Mesenchymal stem cell (in vitro differentiated cells and primary cell): ENCODE data around the gene ROPN1L.

ENCODE experiments used
- DNase-seq: peaks from one replicate; pipeline ENCODE4 v3.0.0-alpha.2; 2013
- H2AFZ ChIP-seq: one replicate; pipeline ENCODE4 v1.6.1; 2013; ENCODE audit warnings: low read depth, mild to moderate bottlenecking, control low read depth, inconsistent platforms, low read length, moderate library complexity
- H2AK5ac ChIP-seq: 2 replicates; pipeline ENCODE4 v1.6.1; 2013; ENCODE audit warnings: low read length, moderate library complexity, mild to moderate bottlenecking, inconsistent platforms; ENCODE audit not compliant: severe bottlenecking
- H2BK120ac ChIP-seq: one replicate; pipeline ENCODE4 v1.6.1; 2013; ENCODE audit warnings: low read depth, mild to moderate bottlenecking, inconsistent platforms, low read length, moderate library complexity
- H2BK12ac ChIP-seq, 2 experiments: one replicate each; pipeline ENCODE4 v1.6.1; 2013; ENCODE audit warnings: inconsistent platforms in 2 of 2, low read length in 2 of 2, mild to moderate bottlenecking in 2 of 2, moderate library complexity in 2 of 2, control low read depth in 1 of 2
- H2BK15ac ChIP-seq: one replicate; pipeline ENCODE4 v1.6.1; 2013; ENCODE audit warnings: mild to moderate bottlenecking, low read depth, inconsistent platforms; ENCODE audit not compliant: poor library complexity, severe bottlenecking
- H2BK5ac ChIP-seq: 2 replicates; pipeline ENCODE4 v1.6.1; 2013; ENCODE audit warnings: low read depth, mild to moderate bottlenecking, low read length, control low read depth, inconsistent platforms; ENCODE audit not compliant: poor library complexity, severe bottlenecking
- H3K14ac ChIP-seq, 2 experiments: one replicate each; pipeline ENCODE4 v1.6.1; 2013; ENCODE audit warnings: inconsistent platforms in 2 of 2, low read length in 2 of 2, control low read depth in 1 of 2, mild to moderate bottlenecking in 1 of 2, moderate library complexity in 1 of 2
- H3K18ac ChIP-seq, 2 experiments: one replicate each; pipeline ENCODE4 v1.6.1; 2013; ENCODE audit warnings: inconsistent platforms in 2 of 2, low read length in 2 of 2, control low read depth in 1 of 2, low read depth in 1 of 2, mild to moderate bottlenecking in 1 of 2
- H3K23ac ChIP-seq, 2 experiments: one replicate each; pipeline ENCODE4 v1.6.1; 2013; ENCODE audit warnings: inconsistent platforms in 2 of 2, low read length in 2 of 2, mild to moderate bottlenecking in 2 of 2, moderate library complexity in 2 of 2, control low read depth in 1 of 2
- H3K27ac ChIP-seq: 2 replicates; pipeline ENCODE4 v1.5.1; 2013; ENCODE audit warnings: mild to moderate bottlenecking, moderate library complexity, low read length, control low read depth, inconsistent platforms; ENCODE audit not compliant: poor library complexity, severe bottlenecking
- H3K27me3 ChIP-seq, 2 experiments: 2 replicates each; pipeline versions ENCODE4 v1.6.1 to v1.7.0; 2013; ENCODE audit warnings: low read length in 2 of 2, mild to moderate bottlenecking in 2 of 2, moderate library complexity in 2 of 2, control low read depth in 1 of 2, inconsistent platforms in 1 of 2; ENCODE audit not compliant: control insufficient read depth in 1 of 2, insufficient read depth in 1 of 2
- H3K36me3 ChIP-seq, 2 experiments: 2 replicates each; pipeline versions ENCODE4 v1.6.1 to v1.7.0; 2013; ENCODE audit warnings: low read length in 2 of 2, control low read depth in 1 of 2, inconsistent platforms in 1 of 2, low read depth in 1 of 2, mild to moderate bottlenecking in 1 of 2; ENCODE audit not compliant: insufficient read depth in 2 of 2, control insufficient read depth in 1 of 2
- H3K4ac ChIP-seq, 2 experiments: one replicate each; pipeline ENCODE4 v1.6.1; 2013; ENCODE audit warnings: inconsistent platforms in 2 of 2, low read length in 2 of 2, mild to moderate bottlenecking in 2 of 2, moderate library complexity in 2 of 2, control low read depth in 1 of 2, low read depth in 1 of 2
- H3K4me1 ChIP-seq: 2 replicates; pipeline ENCODE4 v1.6.1; 2013; ENCODE audit warnings: low read depth, low read length, control low read depth; ENCODE audit not compliant: control insufficient read depth, insufficient read depth
- H3K4me2 ChIP-seq: 2 replicates; pipeline ENCODE4 v1.6.1; 2013; ENCODE audit warnings: low read length, mild to moderate bottlenecking, inconsistent platforms; ENCODE audit not compliant: poor library complexity, severe bottlenecking
- H3K4me3 ChIP-seq, 2 experiments: 2 replicates each; pipeline versions ENCODE4 v1.5.1 to v1.7.0; 2013; ENCODE audit warnings: low read length in 2 of 2, mild to moderate bottlenecking in 2 of 2, control low read depth in 1 of 2, low read depth in 1 of 2; ENCODE audit not compliant: insufficient read depth in 1 of 2
- H3K79me1 ChIP-seq: replicated peaks from 2 replicates; pipeline ENCODE4 v1.6.1; 2013; ENCODE audit warnings: mild to moderate bottlenecking, control low read depth, low read length, inconsistent platforms; ENCODE audit not compliant: poor library complexity, severe bottlenecking
- H3K9ac ChIP-seq: 2 replicates; pipeline ENCODE4 v1.7.0; 2013; ENCODE audit warnings: mild to moderate bottlenecking, low read length, moderate library complexity
- H3K9me3 ChIP-seq: 2 replicates; pipeline ENCODE4 v1.7.0; 2013; ENCODE audit warnings: mild to moderate bottlenecking, low read length; ENCODE audit not compliant: control insufficient read depth
- H4K8ac ChIP-seq: one replicate; pipeline ENCODE4 v1.6.1; 2013; ENCODE audit warnings: inconsistent platforms, mild to moderate bottlenecking, low read length, moderate library complexity
- H4K91ac ChIP-seq: one replicate; pipeline ENCODE4 v1.6.1; 2013; ENCODE audit warnings: mild to moderate bottlenecking, low read length, inconsistent platforms
- WGBS: methylation state at CpG from one replicate; pipeline ENCODE4 v1.1.7; 2013; ENCODE audit warnings: mixed read lengths; 5-methylcytosine and 5-hydroxymethylcytosine counted together

The ROPN1L gene

GRCh38 chr5:10465726-10466125 is 24.0 kb downstream of the ROPN1L start:
- Histone ChIP-seq H3K36me3 (no peaks in the 10 kb centered on the region), H2BK120ac (no peak overlapping the region), H3K4me3 (no peak overlapping the region), H3K9ac (no peak overlapping the region), H3K18ac (no peak overlapping the region), H2AK5ac (no peak overlapping the region), H2AFZ (no peak overlapping the region), H3K9me3 (no peaks in the 10 kb centered on the region), H3K27ac (no peak overlapping the region), H4K91ac (no peak overlapping the region), H3K79me1 (no peaks in the 10 kb centered on the region), H2BK5ac (no peak overlapping the region), H4K8ac (no peak overlapping the region), H2BK12ac (no peak overlapping the region), H3K4ac (no peak overlapping the region), H3K4me2 (no peak overlapping the region), H2BK15ac (no peak overlapping the region), H3K23ac (no peak overlapping the region), H3K14ac (no peak overlapping the region), H3K4me1 (peaks cover 21% of the 10 kb centered on the region), H3K27me3 (no peaks in the 10 kb centered on the region)
- no peak for DNase-seq
- WGBS, result 98% methylated on average over 10 of the region's 10 CpGs

- no peak overlapping the region for H2AFZ ChIP-seq
- H3K79me1 ChIP-seq, result no peaks in the 10 kb centered on the region
- H3K4ac ChIP-seq, result no peak overlapping the region
- no peak overlapping the region for H4K91ac ChIP-seq
- H3K4me2 ChIP-seq, result no peak overlapping the region
- peak overlapping the region; percentile 57 for H3K27ac ChIP-seq
- peak overlapping the region; percentile 62 for H2AK5ac ChIP-seq
- no peak overlapping the region for H3K9ac ChIP-seq
- H3K27me3 ChIP-seq, result no peaks in the 10 kb centered on the region
- H2BK120ac ChIP-seq, result no peak overlapping the region
- peaks cover 21% of the 10 kb centered on the region for H3K4me1 ChIP-seq
- WGBS, result 95% methylated on average over 17 of the region's 17 CpGs
- H3K9me3 ChIP-seq, result no peaks in the 10 kb centered on the region
- DNase-seq, result no peak
- no peak overlapping the region for H3K18ac ChIP-seq
- H3K36me3 ChIP-seq, result no peaks in the 10 kb centered on the region
- H2BK5ac ChIP-seq, result no peak overlapping the region
- no peak overlapping the region for H3K14ac ChIP-seq
- H4K8ac ChIP-seq, result no peak overlapping the region
- no peak overlapping the region for H2BK15ac ChIP-seq
- H3K23ac ChIP-seq, result no peak overlapping the region
- H2BK12ac ChIP-seq, result no peak overlapping the region
- no peak overlapping the region for H3K4me3 ChIP-seq
These were observed 24.9 kb downstream of the ROPN1L start for GRCh38 chr5:10466446-10467073.

- Histone ChIP-seq H2BK15ac (peak overlapping the region; percentile 6), H3K9me3 (no peaks in the 10 kb centered on the region), H4K8ac (peak overlapping the region; percentile 78), H3K27ac (peak overlapping the region; percentile 76), H3K79me1 (no peaks in the 10 kb centered on the region), H3K9ac (peak overlapping the region; percentile 50), H3K27me3 (no peaks in the 10 kb centered on the region), H3K4ac (peak overlapping the region; percentile 47 to 59), H3K4me3 (no peak overlapping the region), H2AFZ (peak overlapping the region; percentile 39), H3K36me3 (no peaks in the 10 kb centered on the region), H3K14ac (no peak overlapping the region), H4K91ac (no peak overlapping the region), H2AK5ac (peak overlapping the region; percentile 92), H2BK5ac (peak overlapping the region; percentile 79), H3K18ac (peak overlapping the region; percentile 37 to 76), H3K4me1 (peaks cover 21% of the 10 kb centered on the region), H2BK120ac (no peak overlapping the region), H3K4me2 (peak overlapping the region; percentile 30), H2BK12ac (peak overlapping the region in 1 of 2 experiments; percentile 21), H3K23ac (no peak overlapping the region)
- 38% methylated on average over 21 of the region's 21 CpGs for WGBS
- peak; percentile 77 for DNase-seq
These were observed 25.9 kb downstream of the ROPN1L start for GRCh38 chr5:10467281-10468198.

- H3K27me3 ChIP-seq, result no peaks in the 10 kb centered on the region
- no peak overlapping the region for H3K23ac ChIP-seq
- DNase-seq, result no peak
- no peak overlapping the region for H3K9ac ChIP-seq
- 86% methylated on average over 1 of the region's 2 CpGs for WGBS
- H4K8ac ChIP-seq, result no peak overlapping the region
- no peak overlapping the region for H3K14ac ChIP-seq
- H3K27ac ChIP-seq, result peak overlapping the region; percentile 76
- H3K36me3 ChIP-seq, result no peaks in the 10 kb centered on the region
- no peak overlapping the region for H3K4me3 ChIP-seq
- H2BK5ac ChIP-seq, result no peak overlapping the region
- H2AFZ ChIP-seq, result no peak overlapping the region
- H4K91ac ChIP-seq, result no peak overlapping the region
- H3K18ac ChIP-seq, result no peak overlapping the region
- no peaks in the 10 kb centered on the region for H3K79me1 ChIP-seq
- no peaks in the 10 kb centered on the region for H3K9me3 ChIP-seq
- H2BK120ac ChIP-seq, result no peak overlapping the region
- peaks cover 21% of the 10 kb centered on the region for H3K4me1 ChIP-seq
- H2BK15ac ChIP-seq, result no peak overlapping the region
- H2BK12ac ChIP-seq, result no peak overlapping the region
- H3K4me2 ChIP-seq, result no peak overlapping the region
- H2AK5ac ChIP-seq, result peak overlapping the region; percentile 92
- no peak overlapping the region for H3K4ac ChIP-seq
These were observed 26.6 kb downstream of the ROPN1L start for GRCh38 chr5:10468256-10468655.
